H1 (cell line): ENCODE data around the gene ATP6V1B1. TPM values are rescaled to one million over a fixed set of nuclear protein-coding genes. Genes with fewer than 3 reads are reported as not detected.
A peak's percentile ranks its signal among the peaks of the same experiment; 100 is the strongest.

ENCODE experiments used
- CTCF ChIA-PET: fragments of 300-600 bp; sonication (Branson Sonifier 250); formaldehyde crosslinking; loops from one replicate; lab custom pipeline; 2021; ENCODE audit not compliant: partially characterized antibody; lab: Charles Lee
- POLR2A ChIA-PET: fragments of 300-600 bp; sonication (Branson Sonifier 250); formaldehyde crosslinking; loops from one replicate; lab custom pipeline; 2021; ENCODE audit warnings: inconsistent platforms; ENCODE audit not compliant: partially characterized antibody; lab: Charles Lee
- DNase-seq, 2 experiments: peaks; one replicate each; pipeline versions ENCODE4 v3.0.0 to v3.0.0-alpha.2; 2010 to 2022; ENCODE audit warnings: low spot score in 2 of 2, low read depth in 1 of 2, mixed read lengths in 1 of 2
- FAIRE-seq: peaks from 2 replicates; lab custom pipeline; 2011; peaks lifted over from hg19 to GRCh38; lab: Jason Lieb, UNC
- H2AFZ ChIP-seq: 2 replicates; pipeline ENCODE4 v1.8.1; 2012; ENCODE audit warnings: low read length, inconsistent platforms
- H2AK5ac ChIP-seq: 2 replicates; pipeline ENCODE4 v1.6.1; 2013; ENCODE audit warnings: low read depth, low read length
- H2BK120ac ChIP-seq: replicated peaks from 2 replicates; pipeline ENCODE3; 2013; ENCODE audit warnings: low read depth, low read length, inconsistent platforms
- H2BK12ac ChIP-seq: 2 replicates; pipeline ENCODE4 v1.6.1; 2013; ENCODE audit warnings: low read depth, low read length
- H2BK15ac ChIP-seq: 2 replicates; pipeline ENCODE4 v1.6.1; 2013; ENCODE audit warnings: low read length
- H2BK20ac ChIP-seq: 2 replicates; pipeline ENCODE4 v1.6.1; 2013; ENCODE audit warnings: low read length
- H2BK5ac ChIP-seq: 2 replicates; pipeline ENCODE4 v1.6.1; 2013; ENCODE audit warnings: low read depth, low read length
- H3K14ac ChIP-seq: 2 replicates; pipeline ENCODE4 v1.6.1; 2013; ENCODE audit warnings: inconsistent platforms; ENCODE audit not compliant: insufficient read length
- H3K18ac ChIP-seq: 2 replicates; pipeline ENCODE4 v1.6.1; 2013; ENCODE audit warnings: low read length; ENCODE audit errors: extremely low read depth
- H3K23ac ChIP-seq: 2 replicates; pipeline ENCODE4 v1.6.1; 2013; ENCODE audit warnings: inconsistent platforms; ENCODE audit not compliant: insufficient read length
- H3K23me2 ChIP-seq: 2 replicates; pipeline ENCODE4 v1.6.1; 2013; ENCODE audit warnings: low read depth, low read length
- H3K27ac ChIP-seq: 2 replicates; pipeline ENCODE4 v1.6.1; 2011; ENCODE audit warnings: low read depth, low read length, inconsistent platforms
- H3K27me3 ChIP-seq, 4 experiments: replicated peaks in 1 of 4; 1 replicate in 1 of 4; 2 replicates in 3 of 4; pipeline versions ENCODE4 v1.6.1 to v1.8.1; 2011 to 2013; ENCODE audit warnings: low read length in 3 of 4, mild to moderate bottlenecking in 3 of 4, inconsistent platforms in 2 of 4, mixed read lengths in 2 of 4, moderate library complexity in 1 of 4; ENCODE audit not compliant: control insufficient read depth in 3 of 4, insufficient read depth in 3 of 4; ENCODE audit errors: extremely low read depth in 1 of 4
- H3K36me3 ChIP-seq, 4 experiments: 2 replicates each; pipeline versions ENCODE4 v1.6.1 to v1.8.1; 2011 to 2013; ENCODE audit warnings: mild to moderate bottlenecking in 4 of 4, low read length in 3 of 4, moderate library complexity in 2 of 4, control low read depth in 1 of 4, inconsistent platforms in 1 of 4; ENCODE audit not compliant: insufficient read depth in 4 of 4, control insufficient read depth in 2 of 4
- H3K4ac ChIP-seq: replicated peaks from 2 replicates; pipeline ENCODE3; 2013; ENCODE audit warnings: low read length, low read depth, mixed read lengths, inconsistent platforms; ENCODE audit not compliant: insufficient read length
- H3K4me1 ChIP-seq, 4 experiments: replicated peaks in 1 of 4; 1 replicate in 1 of 4; 2 replicates in 3 of 4; pipeline versions ENCODE4 v1.6.1 to v1.8.1; 2011 to 2013; ENCODE audit warnings: low read length in 3 of 4, inconsistent platforms in 2 of 4, mixed read lengths in 1 of 4; ENCODE audit not compliant: insufficient read depth in 4 of 4, control insufficient read depth in 3 of 4
- H3K4me2 ChIP-seq, 2 experiments: 2 replicates each; pipeline versions ENCODE4 v1.6.1 to v1.8.1; 2011 to 2013; ENCODE audit warnings: low read depth in 2 of 2, low read length in 2 of 2, control low read depth in 1 of 2, inconsistent platforms in 1 of 2, mild to moderate bottlenecking in 1 of 2; ENCODE audit not compliant: insufficient read depth in 1 of 2
- H3K4me3 ChIP-seq, 4 experiments: fragments of 200-600, 300-600 bp in 1 of 4; sonication (generic), shearing (Covaris generic), sonication (Bioruptor Twin) in 1 of 4; 2 replicates each; pipeline versions ENCODE4 v1.5.1 to v1.8.1; 2011 to 2016; ENCODE audit warnings: low read length in 4 of 4, low read depth in 3 of 4, control low read depth in 2 of 4, inconsistent platforms in 2 of 4, mild to moderate bottlenecking in 2 of 4, mixed read lengths in 1 of 4, moderate library complexity in 1 of 4; ENCODE audit not compliant: insufficient read depth in 2 of 4; ENCODE audit errors: extremely low read depth in 1 of 4
- H3K56ac ChIP-seq: replicated peaks from 2 replicates; pipeline ENCODE3; 2013; ENCODE audit warnings: low read depth, mild to moderate bottlenecking, mixed read lengths, low read length, inconsistent platforms; ENCODE audit not compliant: insufficient read length
- H3K79me1 ChIP-seq: 2 replicates; pipeline ENCODE4 v1.6.1; 2013; ENCODE audit warnings: low read depth, low read length, control low read depth
- H3K79me2 ChIP-seq, 2 experiments: 2 replicates each; pipeline versions ENCODE4 v1.6.1 to v1.8.1; 2012 to 2013; ENCODE audit warnings: low read length in 2 of 2, mild to moderate bottlenecking in 2 of 2, inconsistent platforms in 1 of 2; ENCODE audit not compliant: insufficient read depth in 2 of 2, control insufficient read depth in 1 of 2
- H3K9ac ChIP-seq, 4 experiments: replicated peaks in 1 of 4; 1 replicate in 1 of 4; 2 replicates in 3 of 4; pipeline versions ENCODE4 v1.6.1 to v1.8.1; 2011 to 2013; ENCODE audit warnings: low read depth in 3 of 4, low read length in 3 of 4, control low read depth in 2 of 4, mild to moderate bottlenecking in 2 of 4, moderate library complexity in 2 of 4, inconsistent platforms in 1 of 4; ENCODE audit errors: extremely low read depth in 1 of 4
- H3K9me3 ChIP-seq, 2 experiments: 2 replicates each; pipeline versions ENCODE4 v1.6.1 to v1.8.1; 2012 to 2013; ENCODE audit warnings: mild to moderate bottlenecking in 2 of 2, moderate library complexity in 2 of 2, control low read depth in 1 of 2, inconsistent platforms in 1 of 2, low read depth in 1 of 2, low read length in 1 of 2, mixed read lengths in 1 of 2; ENCODE audit not compliant: insufficient read depth in 2 of 2
- H4K20me1 ChIP-seq, 2 experiments: replicated peaks in 1 of 2; 2 replicates each; pipeline versions ENCODE3 to v1.8.1; 2011 to 2013; ENCODE audit warnings: inconsistent platforms in 2 of 2, low read length in 2 of 2, mild to moderate bottlenecking in 1 of 2; ENCODE audit not compliant: insufficient read depth in 2 of 2, control insufficient read depth in 1 of 2
- H4K5ac ChIP-seq: 2 replicates; pipeline ENCODE4 v1.6.1; 2013; ENCODE audit warnings: low read length, low read depth, mixed read lengths, inconsistent platforms; ENCODE audit not compliant: insufficient read length
- H4K8ac ChIP-seq: 2 replicates; pipeline ENCODE4 v1.8.0; 2013; ENCODE audit warnings: mild to moderate bottlenecking, moderate library complexity, low read length, inconsistent platforms; ENCODE audit not compliant: insufficient read depth; ENCODE audit errors: extremely low read depth
- H4K91ac ChIP-seq: replicated peaks from 2 replicates; pipeline ENCODE3; 2013; ENCODE audit warnings: low read length, mixed read lengths, inconsistent platforms; ENCODE audit not compliant: insufficient read length
- CHD1 ChIP-seq: IDR thresholded peaks from 2 replicates; pipeline ENCODE4 v1.6.1; 2012; ENCODE audit warnings: low read depth, low read length, improper control_type of control experiment
- CHD2 ChIP-seq: IDR thresholded peaks from 2 replicates; pipeline ENCODE4 v1.6.1; 2012; ENCODE audit warnings: low read length, improper control_type of control experiment
- SUZ12 ChIP-seq: fragments of 200-600 bp; sonication (generic); IDR thresholded peaks from 2 replicates; pipeline ENCODE4 v1.6.1; 2012; ENCODE audit warnings: mild to moderate bottlenecking, inconsistent platforms, low read length, moderate library complexity, mixed read lengths
- ZNF274 ChIP-seq: IDR thresholded peaks from 2 replicates; pipeline ENCODE4 v1.7.0; 2012; ENCODE audit warnings: low read length, borderline replicate concordance; ENCODE audit errors: extremely low read depth
- WGBS, 2 experiments: shearing (Covaris generic) in 1 of 2; methylation state at CpG; one replicate each; pipeline versions ENCODE4 v1.1.6 to v1.1.7; 2013 to 2015; ENCODE audit warnings: low lambda C conversion rate in 2 of 2, mixed read lengths in 2 of 2, inconsistent platforms in 1 of 2, low coverage in 1 of 2, missing lambda C conversion rate in 1 of 2; ENCODE audit not compliant: insufficient replicate concordance in 2 of 2, insufficient coverage in 1 of 2, insufficient read length in 1 of 2; ENCODE audit errors: extremely low coverage in 1 of 2, missing lambda C conversion rate in 1 of 2; 5-methylcytosine and 5-hydroxymethylcytosine counted together
- polyA plus RNA-seq, 7 experiments: library from polyadenylated mRNA; depleted of rRNA in 3 of 7; stranded (reverse) in 5 of 7; unstranded in 2 of 7; fragments of >200 nt in 5 of 7; fragments of 200-250 nt in 2 of 7; gene quantifications; 1 replicate in 5 of 7; 2 replicates in 1 of 7; 4 replicates in 1 of 7; pipeline versions ENCODE4 v1.2.1 to v1.2.3, GENCODE V29; 2011 to 2013; ENCODE audit warnings: missing spikeins in 2 of 7, mixed read lengths in 2 of 7
- total RNA-seq: library from RNA; stranded (reverse); fragmentation: NEBNext Ultra II Directional; extraction: Animal tissue kit (Norgen Biotek cat#: 25700); gene quantifications from 2 replicates; pipeline ENCODE4 v1.2.1, GENCODE V29; 2021

Gene ATP6V1B1
- total and polyA plus RNA-seq, 2 of the 8 experiments (the other 6 are each of a cell fraction or from before 2014, with no cell fraction given): not detected

- ChIA-PET CTCF (interaction anchor here (0.8 to 22.0 kb wide), 8 partner anchors 10 to 71 kb away, joined by 3 to 513 read pairs (median 12); partner anchors contain the start of gene ATP6V1B1), POLR2A (no interaction called here)
- Histone ChIP-seq H3K9ac (no peak overlapping the region), H3K27me3 (peaks cover 4 to 43% (median 34%) of the 10 kb centered on the region in 4 experiments), H3K14ac (no peak overlapping the region), H3K23ac (no peak overlapping the region), H3K27ac (no peak overlapping the region), H3K4me2 (no peak overlapping the region), H4K5ac (no peak overlapping the region), H2AFZ (no peak overlapping the region), H2BK120ac (no peak overlapping the region), H3K56ac (no peak overlapping the region), H3K79me2 (no peaks in the 10 kb centered on the region), H2BK15ac (no peak overlapping the region), H3K79me1 (no peaks in the 10 kb centered on the region), H3K9me3 (no peaks in the 10 kb centered on the region), H2AK5ac (no peak overlapping the region), H3K23me2 (peaks cover 3% of the 10 kb centered on the region; the same call in 1 of the 2 replicates), H4K91ac (no peak overlapping the region), H3K4me3 (no peak overlapping the region), H2BK12ac (0 out of 2 replicates have a peak overlapping the region, but pooled peaks have one; percentile 23), H3K18ac (no peak overlapping the region), H2BK5ac (no peak overlapping the region), H3K4ac (no peak overlapping the region), H4K20me1 (peaks cover 0 to 3% of the 10 kb centered on the region in 2 experiments), H4K8ac (no peak overlapping the region), H2BK20ac (no peak overlapping the region), H3K36me3 (no peaks in the 10 kb centered on the region), H3K4me1 (peaks cover 9 to 45% (median 34%) of the 10 kb centered on the region in 4 experiments)
- DNase-seq (no peak), FAIRE-seq (no peak)
- TF ChIP-seq SUZ12 (no peak), CHD2 (no peak), ZNF274 (no peak), CHD1 (no peak)
- WGBS, 2 experiments: 77% methylated on average over 5 of the region's 5 CpGs; no CpG with 5 or more reads in 1 of the 2 experiments
These were observed 6.0 kb downstream of the ATP6V1B1 start for GRCh38 chr2:70941701-70942100.
